Measurements from ENCODE around the gene VSNL1.

DNA sequence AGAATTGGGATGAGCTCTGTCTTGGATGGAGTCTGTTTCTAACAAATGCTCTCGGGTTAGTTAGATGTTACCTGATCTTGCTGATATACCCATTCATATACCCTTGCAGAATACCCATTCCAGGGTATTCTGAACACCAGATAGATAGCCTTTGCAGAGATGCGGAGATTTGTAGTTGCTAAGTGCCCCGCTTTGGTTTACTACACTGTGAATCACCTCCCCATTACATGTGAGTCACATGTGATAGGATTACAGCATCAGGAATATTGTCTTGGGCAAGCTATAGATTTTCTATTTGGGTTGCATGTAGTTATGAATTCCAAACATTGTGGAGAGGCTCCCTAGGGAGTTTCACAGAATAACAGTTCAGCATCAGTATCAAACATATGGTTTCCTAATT is 3.8 kb downstream of the VSNL1 start:
- TF ChIP-seq, protein P1, sequence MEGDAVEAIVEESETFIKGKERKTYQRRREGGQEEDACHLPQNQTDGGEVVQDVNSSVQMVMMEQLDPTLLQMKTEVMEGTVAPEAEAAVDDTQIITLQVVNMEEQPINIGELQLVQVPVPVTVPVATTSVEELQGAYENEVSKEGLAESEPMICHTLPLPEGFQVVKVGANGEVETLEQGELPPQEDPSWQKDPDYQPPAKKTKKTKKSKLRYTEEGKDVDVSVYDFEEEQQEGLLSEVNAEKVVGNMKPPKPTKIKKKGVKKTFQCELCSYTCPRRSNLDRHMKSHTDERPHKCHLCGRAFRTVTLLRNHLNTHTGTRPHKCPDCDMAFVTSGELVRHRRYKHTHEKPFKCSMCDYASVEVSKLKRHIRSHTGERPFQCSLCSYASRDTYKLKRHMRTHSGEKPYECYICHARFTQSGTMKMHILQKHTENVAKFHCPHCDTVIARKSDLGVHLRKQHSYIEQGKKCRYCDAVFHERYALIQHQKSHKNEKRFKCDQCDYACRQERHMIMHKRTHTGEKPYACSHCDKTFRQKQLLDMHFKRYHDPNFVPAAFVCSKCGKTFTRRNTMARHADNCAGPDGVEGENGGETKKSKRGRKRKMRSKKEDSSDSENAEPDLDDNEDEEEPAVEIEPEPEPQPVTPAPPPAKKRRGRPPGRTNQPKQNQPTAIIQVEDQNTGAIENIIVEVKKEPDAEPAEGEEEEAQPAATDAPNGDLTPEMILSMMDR (IDR thresholded peaks at IDR 0.05) = no peak
- TF ChIP-seq POLR2A (IDR thresholded peaks at IDR 0.05) (no peak), EP300 (IDR thresholded peaks at IDR 0.05) (no peak)
